Retinal pigment epithelial cell (primary cell): Measurements from ENCODE around the gene RIT1.

ENCODE experiments used
- DNase-seq: peaks from one replicate; pipeline ENCODE4 v3.0.0-alpha.2; 2010; ENCODE audit warnings: low read depth
- H3K4me3 ChIP-seq: 2 replicates; pipeline ENCODE4 v1.5.1; 2011; ENCODE audit warnings: mild to moderate bottlenecking, low read length, control low read depth, moderate library complexity
- TF ChIP-seq, protein P1 (sequence below): conservative IDR thresholded peaks from 2 replicates; pipeline ENCODE4 v1.5.1; 2011; ENCODE audit warnings: low read depth, low read length, control low read depth, inconsistent platforms

Gene RIT1

DNA sequence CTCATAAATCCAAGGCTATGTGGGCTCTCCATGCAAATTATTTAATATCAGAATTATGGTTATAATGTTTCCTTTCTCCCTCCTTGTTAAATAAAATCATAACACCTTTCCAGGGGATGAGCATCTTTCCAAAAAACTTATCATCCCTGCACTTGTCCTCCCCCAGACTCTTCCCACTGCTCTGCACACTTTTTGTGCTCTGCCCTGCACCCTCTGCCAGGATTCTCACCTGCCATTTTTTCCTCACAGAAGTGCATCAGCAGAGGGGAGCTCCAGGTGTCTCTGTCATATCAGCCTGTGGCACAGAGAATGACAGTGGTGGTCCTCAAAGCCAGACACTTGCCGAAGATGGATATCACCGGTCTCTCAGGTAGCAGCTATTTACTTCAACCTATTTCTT, 30.9 kb downstream of the RIT1 start:
- no peak overlapping the region for H3K4me3 ChIP-seq
- TF ChIP-seq, protein P1, sequence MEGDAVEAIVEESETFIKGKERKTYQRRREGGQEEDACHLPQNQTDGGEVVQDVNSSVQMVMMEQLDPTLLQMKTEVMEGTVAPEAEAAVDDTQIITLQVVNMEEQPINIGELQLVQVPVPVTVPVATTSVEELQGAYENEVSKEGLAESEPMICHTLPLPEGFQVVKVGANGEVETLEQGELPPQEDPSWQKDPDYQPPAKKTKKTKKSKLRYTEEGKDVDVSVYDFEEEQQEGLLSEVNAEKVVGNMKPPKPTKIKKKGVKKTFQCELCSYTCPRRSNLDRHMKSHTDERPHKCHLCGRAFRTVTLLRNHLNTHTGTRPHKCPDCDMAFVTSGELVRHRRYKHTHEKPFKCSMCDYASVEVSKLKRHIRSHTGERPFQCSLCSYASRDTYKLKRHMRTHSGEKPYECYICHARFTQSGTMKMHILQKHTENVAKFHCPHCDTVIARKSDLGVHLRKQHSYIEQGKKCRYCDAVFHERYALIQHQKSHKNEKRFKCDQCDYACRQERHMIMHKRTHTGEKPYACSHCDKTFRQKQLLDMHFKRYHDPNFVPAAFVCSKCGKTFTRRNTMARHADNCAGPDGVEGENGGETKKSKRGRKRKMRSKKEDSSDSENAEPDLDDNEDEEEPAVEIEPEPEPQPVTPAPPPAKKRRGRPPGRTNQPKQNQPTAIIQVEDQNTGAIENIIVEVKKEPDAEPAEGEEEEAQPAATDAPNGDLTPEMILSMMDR: no peak
- DNase-seq: no peak

DNA sequence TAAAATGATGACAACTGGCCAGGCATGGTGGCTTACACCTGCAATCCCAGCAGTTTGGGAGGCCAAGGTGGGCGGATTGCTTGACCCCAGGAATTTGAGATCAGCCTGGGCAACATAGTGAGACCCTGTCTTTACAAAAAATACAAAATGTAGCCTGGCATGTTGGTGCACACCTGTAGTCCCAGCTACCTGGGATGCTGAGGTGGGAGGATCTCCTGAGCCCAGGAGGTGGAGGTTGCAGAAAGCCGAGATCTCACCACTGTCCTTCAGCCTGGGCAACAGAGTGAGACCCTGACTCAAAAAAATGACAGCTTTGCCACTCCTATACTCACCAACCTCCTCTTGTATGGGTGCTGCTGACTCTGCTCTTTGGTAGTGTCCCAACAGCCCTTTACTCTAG, 33.2 kb downstream of the RIT1 start:
- no peak overlapping the region for H3K4me3 ChIP-seq
- TF ChIP-seq, protein P1: no peak
- no peak for DNase-seq

- TF ChIP-seq, protein P1: no peak
- DNase-seq: peak; percentile 93
- H3K4me3 ChIP-seq: no peak overlapping the region
Observed at GRCh38 chr1:155873860-155874259, 37.3 kb downstream of the RIT1 start.

- TF ChIP-seq, protein P1: no peak
- no peak overlapping the region for H3K4me3 ChIP-seq
- no peak for DNase-seq
Observed at GRCh38 chr1:155872527-155872926, 38.6 kb downstream of the RIT1 start.

DNA sequence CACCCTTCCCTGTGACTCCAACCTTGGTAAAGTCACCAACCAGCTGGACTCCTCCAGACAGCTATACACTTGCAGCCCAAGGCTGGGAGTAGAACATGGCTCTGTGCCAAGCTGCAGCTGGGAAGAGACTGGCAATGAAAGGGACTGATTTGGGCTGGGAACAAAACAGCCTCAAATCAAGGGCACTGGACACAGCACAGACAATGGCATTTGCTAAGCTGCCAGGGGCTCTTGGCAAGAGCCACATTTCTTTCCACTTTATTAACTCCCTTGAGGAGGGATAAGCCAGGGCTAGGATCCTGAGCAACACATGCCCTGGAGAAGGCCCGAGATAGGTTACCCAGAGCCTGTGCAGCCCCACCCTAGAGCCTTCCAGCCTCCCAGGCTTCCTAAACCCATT, 39.8 kb downstream of the RIT1 start:
- peak; percentile 39 for DNase-seq
- TF ChIP-seq, protein P1: no peak
- no peak overlapping the region for H3K4me3 ChIP-seq

DNA sequence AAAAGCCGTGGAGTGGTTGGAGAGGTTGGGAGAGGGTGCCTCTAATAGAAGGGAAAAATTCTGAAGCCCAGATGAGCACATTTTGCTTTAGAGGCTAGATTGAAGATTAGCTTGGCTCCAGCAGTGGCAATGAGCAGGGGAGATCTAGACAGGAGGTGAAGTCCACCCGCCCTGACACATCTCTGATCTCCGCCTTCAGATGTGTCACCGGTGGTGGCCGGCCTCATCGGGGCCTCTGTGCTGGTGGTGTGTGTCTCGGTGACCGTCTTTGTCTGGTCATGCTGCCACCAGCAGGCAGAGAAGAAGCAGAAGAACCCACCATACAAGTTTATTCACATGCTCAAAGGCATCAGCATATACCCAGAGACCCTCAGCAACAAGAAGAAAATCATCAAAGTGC, 43.4 kb downstream of the RIT1 start:
- no peak for DNase-seq
- TF ChIP-seq, protein P1: no peak
- no peak overlapping the region for H3K4me3 ChIP-seq

DNA sequence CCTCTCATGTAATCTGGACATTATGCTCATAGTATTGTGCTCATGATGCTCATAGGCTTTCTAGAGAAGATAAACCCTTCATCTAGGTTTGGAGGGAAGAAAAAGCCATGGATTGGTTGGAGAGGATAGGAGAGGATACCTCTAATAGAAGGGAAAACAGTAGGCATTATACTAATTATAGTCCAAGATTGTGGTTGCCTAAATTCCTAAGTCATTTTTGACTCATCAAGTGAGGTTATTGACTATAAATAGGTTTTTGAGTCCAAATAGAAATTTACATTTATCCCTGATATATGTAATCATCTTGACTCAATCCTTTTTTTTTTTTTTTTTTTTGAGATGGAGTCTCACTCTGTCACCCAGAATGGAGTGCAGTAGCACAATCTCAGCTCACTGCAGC, 46.8 kb downstream of the RIT1 start:
- no peak for DNase-seq
- H3K4me3 ChIP-seq: no peak overlapping the region
- TF ChIP-seq, protein P1: no peak
